ENCODE measurements around the gene ADAP2. TPM values are rescaled to one million over a fixed set of nuclear protein-coding genes. Genes with fewer than 3 reads are reported as not detected.
A peak's percentile ranks its signal among the peaks of the same experiment; 100 is the strongest.
"Not testable (repeated sequence)": the region's sequence is repeated elsewhere in the genome, so short reads cannot be mapped to it uniquely, and the experiment has no call there.

Gene ADAP2
- total RNA-seq, 2 experiments from 2014 or later = 1.0 to 1.3 TPM

DNA sequence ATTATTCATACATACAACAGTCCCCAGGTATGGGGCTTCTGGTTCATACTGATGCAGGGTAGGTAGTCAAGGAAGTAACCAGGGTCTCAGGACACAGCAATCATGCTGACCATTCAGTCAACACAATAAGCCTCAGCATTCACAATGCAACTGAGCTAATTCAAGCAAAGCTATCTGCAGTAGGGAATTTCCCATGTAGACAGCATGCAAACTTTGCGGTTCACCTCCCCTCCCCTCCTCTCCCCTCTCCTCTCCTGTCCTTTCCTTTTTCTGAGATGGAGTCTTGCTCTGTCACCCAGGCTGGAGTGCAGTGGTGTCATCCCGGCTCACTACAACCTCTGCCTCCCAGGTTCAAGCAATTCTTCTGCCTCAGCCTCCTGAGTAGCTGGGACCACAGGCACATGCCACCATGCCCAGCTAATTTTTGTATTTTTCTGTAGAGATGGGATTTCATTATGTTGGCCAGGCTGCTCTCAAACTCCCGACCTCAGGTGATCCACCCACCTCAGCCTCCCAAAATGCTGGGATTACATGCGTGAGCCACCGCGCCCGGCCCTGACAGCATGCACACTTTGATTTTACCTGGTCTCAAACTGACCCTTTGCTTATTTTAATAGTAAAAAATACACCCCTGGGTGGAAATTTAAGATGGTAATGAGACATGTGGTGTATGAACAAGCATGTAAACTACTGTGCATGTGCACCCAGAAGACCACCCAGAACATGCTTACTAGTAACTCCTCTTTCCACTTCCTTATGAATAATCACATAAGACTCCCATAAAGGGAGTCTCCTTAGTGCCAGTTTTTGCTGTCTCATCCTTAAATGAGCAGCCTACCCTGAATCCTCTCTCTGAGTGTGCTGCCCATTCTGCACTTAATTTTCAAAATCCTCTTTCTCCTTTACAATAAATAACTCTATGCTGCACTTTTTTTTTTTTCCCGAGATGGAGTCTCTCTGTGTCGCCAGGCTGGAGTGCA is 39.8 kb downstream of the ADAP2 start:
- H3K27ac Mint-ChIP-seq = no peak overlapping the region
- H3K4me1 Mint-ChIP-seq (ENCODE audit: low read depth) = peaks cover 9% of the 10 kb centered on the region
- ChIA-PET CTCF (interaction anchor here (0.6 kb wide), 1 partner anchor 564 kb away, joined by 3 read pairs; no protein-coding TSS in a partner anchor), POLR2A (no interaction called here)
- DNase-seq = peak; percentile 55
- no peaks in the 10 kb centered on the region for H3K27me3 Mint-ChIP-seq
- H3K9me3 Mint-ChIP-seq = no peaks in the 10 kb centered on the region
- no peak overlapping the region for H3K4me3 Mint-ChIP-seq
- no peaks in the 10 kb centered on the region for H3K36me3 Mint-ChIP-seq
- intact Hi-C loops (cut with micrococcal nuclease) = no loop called here

DNA sequence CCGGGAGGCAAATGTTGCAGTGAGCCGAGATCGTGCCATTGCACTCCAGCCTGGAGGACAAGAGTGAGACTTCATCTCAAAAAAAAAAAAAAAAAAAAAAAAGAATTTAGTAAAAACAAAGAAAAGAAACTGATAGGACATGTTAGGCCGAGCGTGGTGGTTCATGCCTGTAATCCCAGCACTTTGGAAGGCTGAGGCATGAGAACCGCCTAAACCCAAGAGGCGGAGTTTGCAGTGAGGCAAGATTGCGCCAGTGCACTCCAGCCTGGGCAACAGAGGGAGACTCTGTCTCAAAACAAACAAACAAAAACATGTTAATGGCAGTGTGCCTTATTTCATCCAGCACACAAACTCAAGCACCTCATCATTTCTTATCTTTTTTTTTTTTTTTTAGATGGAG is 42.6 kb downstream of the ADAP2 start:
- intact Hi-C loops (cut with micrococcal nuclease); H3K27me3 Mint-ChIP-seq; H3K36me3 Mint-ChIP-seq; DNase-seq; H3K9me3 Mint-ChIP-seq; H3K4me3 Mint-ChIP-seq; H3K27ac Mint-ChIP-seq; CTCF ChIA-PET; POLR2A ChIA-PET: not testable (repeated sequence)
- peaks cover 19% of the 10 kb centered on the region for H3K4me1 Mint-ChIP-seq (ENCODE audit: low read depth)

DNA sequence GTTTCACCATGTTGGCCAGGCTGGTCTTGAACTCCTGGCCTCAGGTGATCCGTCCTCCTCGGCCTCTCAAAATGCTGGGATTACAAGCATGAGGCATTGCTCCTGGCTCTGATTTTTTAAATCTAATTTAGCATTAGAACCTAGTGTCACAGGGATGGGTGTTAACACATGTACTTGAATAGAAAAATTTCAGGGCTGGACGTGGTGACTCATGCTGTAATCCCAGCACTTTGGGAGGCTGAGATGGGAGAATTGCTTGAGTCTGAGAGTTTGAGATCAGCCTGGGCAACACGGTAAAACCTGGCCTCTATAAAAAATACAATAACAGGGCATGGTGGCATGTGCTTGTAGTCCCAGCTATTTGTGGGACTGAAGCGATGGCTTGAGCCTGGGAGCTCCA is 43.1 kb downstream of the ADAP2 start:
- CTCF ChIA-PET = no interaction called here
- peaks cover 19% of the 10 kb centered on the region for H3K4me1 Mint-ChIP-seq (ENCODE audit: low read depth)

DNA sequence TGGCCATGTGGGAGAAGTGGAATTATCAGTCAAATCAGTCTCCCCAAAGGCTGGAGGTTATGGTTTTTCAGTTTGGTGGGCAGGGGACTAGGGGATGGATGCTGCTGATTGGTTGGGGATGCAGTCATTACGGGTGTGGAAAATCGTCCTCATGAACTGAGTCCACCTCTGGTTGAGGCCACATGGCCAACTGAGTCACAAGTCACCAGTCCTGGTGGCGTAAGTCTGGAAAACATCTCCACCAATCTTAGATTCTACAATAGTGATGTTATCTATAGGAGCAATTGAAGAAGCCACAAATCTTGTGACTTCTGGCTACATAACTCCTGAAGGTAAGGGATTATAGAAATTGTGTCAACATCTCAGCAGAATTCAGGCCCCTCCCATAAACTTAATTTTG is 43.9 kb downstream of the ADAP2 start:
- no peak overlapping the region for H3K27ac Mint-ChIP-seq
- no peak for DNase-seq
- intact Hi-C loops (cut with micrococcal nuclease) = loop anchor here (5.0 kb wide), 1 partner anchor 58 kb away; the partner anchor contains the start of gene TEFM
- no peaks in the 10 kb centered on the region for H3K36me3 Mint-ChIP-seq
- no peak overlapping the region for H3K4me3 Mint-ChIP-seq
- H3K4me1 Mint-ChIP-seq (ENCODE audit: low read depth) = peaks cover 24% of the 10 kb centered on the region
- H3K27me3 Mint-ChIP-seq = no peaks in the 10 kb centered on the region
- ChIA-PET POLR2A (no interaction called here), CTCF (no interaction called here)
- H3K9me3 Mint-ChIP-seq = no peaks in the 10 kb centered on the region

More for the DNA sequence above, 43.1 kb downstream of the ADAP2 start:
- H3K27ac Mint-ChIP-seq = no peak overlapping the region
- no peaks in the 10 kb centered on the region for H3K36me3 Mint-ChIP-seq
- no peak overlapping the region for H3K4me3 Mint-ChIP-seq
- intact Hi-C loops (cut with micrococcal nuclease) = loop anchor here (5.0 kb wide), 1 partner anchor 58 kb away; the partner anchor contains the start of gene TEFM
- POLR2A ChIA-PET = no interaction called here
- H3K9me3 Mint-ChIP-seq = no peaks in the 10 kb centered on the region
- no peaks in the 10 kb centered on the region for H3K27me3 Mint-ChIP-seq
- DNase-seq = no peak

DNA sequence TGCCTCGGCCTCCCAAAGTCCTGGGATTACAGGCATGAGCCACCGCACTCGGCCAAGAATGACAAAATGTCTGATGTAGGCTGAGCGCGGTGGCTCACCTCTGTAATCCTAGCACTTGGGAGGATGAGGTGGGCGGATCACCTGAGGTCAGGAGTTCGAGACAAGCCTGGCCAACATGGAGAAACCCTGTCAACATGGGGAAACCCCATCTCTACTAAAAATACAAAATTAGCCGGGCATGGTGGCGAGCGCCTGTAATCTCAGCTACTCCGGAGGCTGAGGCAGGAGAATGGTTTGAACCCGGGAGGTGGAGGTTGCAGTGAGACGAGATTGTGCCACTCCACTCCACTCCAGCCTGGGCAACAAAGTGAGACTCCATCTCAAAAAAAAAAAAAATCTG is 46.2 kb downstream of the ADAP2 start:
- H3K4me3 Mint-ChIP-seq, H3K27ac Mint-ChIP-seq, H3K27me3 Mint-ChIP-seq, DNase-seq, H3K36me3 Mint-ChIP-seq, H3K9me3 Mint-ChIP-seq: not testable (repeated sequence)
- CTCF ChIA-PET = interaction anchor here (1.0 kb wide), 1 partner anchor 135 kb away, joined by 4 read pairs; no protein-coding TSS in a partner anchor
- POLR2A ChIA-PET = interaction anchor here (0.6 to 0.7 kb wide), 2 partner anchors 58 to 733 kb away, joined by 3 to 4 read pairs; no protein-coding TSS in a partner anchor
- H3K4me1 Mint-ChIP-seq (ENCODE audit: low read depth) = peaks cover 23% of the 10 kb centered on the region
- intact Hi-C loops (cut with micrococcal nuclease) = loop anchor here (5.0 kb wide), 1 partner anchor 61 kb away; the partner anchor contains the start of gene TEFM

DNA sequence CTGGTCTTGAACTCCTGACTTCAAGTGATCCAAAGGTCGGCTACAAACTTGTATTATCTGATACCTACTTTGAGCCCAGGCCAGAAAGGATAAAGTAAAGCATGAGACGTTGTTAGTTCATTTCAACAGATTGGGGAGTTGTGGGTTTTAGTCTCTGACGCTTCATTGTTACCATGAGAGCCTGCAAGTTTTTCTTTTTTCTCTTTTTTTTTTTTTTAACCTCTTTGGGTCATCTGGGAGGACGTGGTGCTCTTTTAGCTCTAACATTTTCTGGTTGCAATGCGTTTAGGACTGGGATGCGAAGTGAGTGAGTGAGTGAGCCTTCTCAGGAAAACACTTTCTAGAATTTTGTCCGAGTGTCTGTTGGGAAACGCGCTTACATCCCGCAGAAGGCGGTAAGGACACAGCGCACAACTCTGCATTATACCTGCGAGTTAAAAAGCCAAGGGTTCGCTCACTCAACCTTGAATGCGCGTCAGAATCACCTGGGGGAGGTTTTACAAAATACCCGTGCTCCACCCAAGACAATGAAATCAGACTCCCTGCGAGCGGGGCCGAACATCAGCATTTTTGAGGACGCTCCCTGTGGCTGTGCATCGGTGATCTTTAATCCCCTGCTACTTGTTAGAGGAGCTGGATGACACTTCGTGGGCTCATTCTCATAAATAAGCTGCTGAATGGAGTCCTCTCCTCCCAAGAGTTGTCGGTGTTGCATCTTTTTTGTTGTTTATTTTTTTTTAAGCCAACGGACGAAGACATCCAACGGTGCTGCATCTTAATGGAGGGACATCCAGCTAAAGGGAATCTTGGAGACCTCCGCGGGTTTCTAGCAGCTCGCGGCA is 48.5 kb downstream of the ADAP2 start:
- peak; percentile 30 for DNase-seq
- H3K27ac Mint-ChIP-seq = peak overlapping the region; percentile 77
- intact Hi-C loops (cut with micrococcal nuclease) = loop anchor here (5.0 kb wide), 3 partner anchors 37 to 342 kb away; partner anchors contain the start of genes EVI2B and TEFM
- H3K9me3 Mint-ChIP-seq = peaks cover 3% of the 10 kb centered on the region
- H3K36me3 Mint-ChIP-seq = peaks cover 10% of the 10 kb centered on the region
- ChIA-PET POLR2A (interaction anchor here (0.5 to 1.4 kb wide), 6 partner anchors 14 to 925 kb away, joined by 3 to 5 read pairs (median 4); partner anchors contain the start of gene CRLF3), CTCF (interaction anchor here (0.9 to 1.6 kb wide), 4 partner anchors 39 to 246 kb away, joined by 3 to 6 read pairs (median 3); no protein-coding TSS in a partner anchor)
- no peaks in the 10 kb centered on the region for H3K27me3 Mint-ChIP-seq
- peaks cover 23% of the 10 kb centered on the region for H3K4me1 Mint-ChIP-seq (ENCODE audit: low read depth)
- H3K4me3 Mint-ChIP-seq = peak overlapping the region; percentile 96

DNA sequence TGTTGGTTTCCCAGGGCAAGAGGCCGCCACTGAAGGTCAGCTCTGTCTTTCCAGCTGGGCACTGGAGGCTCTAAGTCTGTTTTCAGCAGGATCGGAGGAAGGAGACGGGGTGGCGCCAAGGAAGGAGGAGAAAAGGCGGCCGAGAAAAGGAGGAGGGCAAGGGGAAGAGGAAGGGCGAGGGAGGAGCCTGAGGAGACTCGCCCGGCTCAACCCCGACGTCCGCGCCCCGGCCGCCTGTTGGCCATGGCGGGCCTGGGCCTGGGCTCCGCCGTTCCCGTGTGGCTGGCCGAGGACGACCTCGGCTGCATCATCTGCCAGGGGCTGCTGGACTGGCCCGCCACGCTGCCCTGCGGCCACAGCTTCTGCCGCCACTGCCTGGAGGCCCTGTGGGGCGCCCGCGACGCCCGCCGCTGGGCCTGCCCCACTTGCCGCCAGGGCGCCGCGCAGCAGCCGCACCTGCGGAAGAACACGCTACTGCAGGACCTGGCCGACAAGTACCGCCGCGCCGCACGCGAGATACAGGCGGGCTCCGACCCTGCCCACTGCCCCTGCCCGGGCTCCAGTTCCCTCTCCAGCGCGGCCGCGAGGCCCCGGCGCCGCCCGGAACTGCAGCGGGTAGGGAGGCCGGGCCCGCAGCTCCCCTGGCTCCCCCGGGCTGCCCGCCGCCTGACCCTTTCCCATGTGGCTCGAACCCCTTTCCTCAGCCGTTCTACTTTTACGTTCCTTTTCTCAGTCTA is 49.3 kb downstream of the ADAP2 start, which contains the start of gene RNF135:
Gene RNF135, plus strand, starts transcription at position 209 of the 737 bp plus-strand sequence. Its CDS starts 35 bp downstream, at position 244.
- Mint-ChIP-seq H3K36me3 (peaks cover 14% of the 10 kb centered on the region), H3K4me1 (ENCODE audit: low read depth) (peaks cover 23% of the 10 kb centered on the region), H3K4me3 (peak within 1 kb of the TSS; percentile 96), H3K9me3 (peaks cover 3% of the 10 kb centered on the region), H3K27ac (peak within 1 kb of the TSS; percentile 79), H3K27me3 (no peaks in the 10 kb centered on the region)
- ChIA-PET CTCF (interaction anchor here (0.9 to 1.6 kb wide), 3 partner anchors 38 to 245 kb away, joined by 3 to 6 read pairs (median 3); no protein-coding TSS in a partner anchor), POLR2A (interaction anchor here (0.8 to 1.4 kb wide), 5 partner anchors 15 to 578 kb away, joined by 3 to 5 read pairs (median 4); partner anchors contain the start of gene CRLF3)
- peak; percentile 70 for DNase-seq
- intact Hi-C loops (cut with micrococcal nuclease) = loop anchor here (5.0 kb wide), 2 partner anchors 36 to 341 kb away; partner anchors contain the start of gene EVI2B

DNA sequence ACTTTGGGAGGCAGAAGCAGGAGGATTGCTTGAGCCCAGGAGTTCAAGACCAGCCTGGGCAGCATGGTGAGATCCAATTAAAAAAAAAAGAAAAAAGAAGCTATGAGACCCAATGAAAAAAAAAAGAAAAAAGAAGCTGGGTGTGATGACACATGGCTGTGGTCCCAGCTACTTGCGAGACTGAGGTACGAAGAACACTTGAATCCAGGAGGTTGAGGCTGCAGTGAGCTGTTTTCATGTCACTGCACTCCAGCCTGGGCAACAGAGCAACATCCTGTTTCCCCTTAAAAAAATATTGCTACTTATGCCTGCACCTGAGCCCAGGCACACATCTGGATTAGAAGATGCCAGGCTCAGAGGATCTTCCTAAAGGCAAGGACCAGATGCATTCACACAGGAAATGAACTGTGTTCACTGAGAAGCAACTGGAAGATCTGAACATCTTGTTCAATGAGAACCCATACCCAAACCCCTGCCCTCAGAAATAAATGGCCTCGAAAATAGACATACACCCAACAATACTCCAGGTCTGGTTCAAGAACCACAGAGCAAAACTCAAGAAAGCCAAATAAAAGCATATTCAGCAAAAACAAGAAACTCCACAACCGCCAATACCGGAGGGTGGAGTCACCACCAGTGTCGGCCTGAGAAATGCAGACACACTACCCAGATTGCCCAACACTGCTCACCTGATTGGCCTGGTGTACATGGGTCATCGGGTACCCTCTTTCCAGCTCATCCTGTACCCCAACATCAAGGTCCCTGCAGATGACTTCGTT is 53.5 kb downstream of the ADAP2 start:
- H3K27ac Mint-ChIP-seq = no peak overlapping the region
- H3K36me3 Mint-ChIP-seq = peaks cover 17% of the 10 kb centered on the region
- peaks cover 11% of the 10 kb centered on the region for H3K4me1 Mint-ChIP-seq (ENCODE audit: low read depth)
- peaks cover 3% of the 10 kb centered on the region for H3K9me3 Mint-ChIP-seq
- no peak for DNase-seq
- intact Hi-C loops (cut with micrococcal nuclease) = no loop called here
- POLR2A ChIA-PET = no interaction called here
- CTCF ChIA-PET = no interaction called here
- H3K27me3 Mint-ChIP-seq = no peaks in the 10 kb centered on the region
- no peak overlapping the region for H3K4me3 Mint-ChIP-seq

DNA sequence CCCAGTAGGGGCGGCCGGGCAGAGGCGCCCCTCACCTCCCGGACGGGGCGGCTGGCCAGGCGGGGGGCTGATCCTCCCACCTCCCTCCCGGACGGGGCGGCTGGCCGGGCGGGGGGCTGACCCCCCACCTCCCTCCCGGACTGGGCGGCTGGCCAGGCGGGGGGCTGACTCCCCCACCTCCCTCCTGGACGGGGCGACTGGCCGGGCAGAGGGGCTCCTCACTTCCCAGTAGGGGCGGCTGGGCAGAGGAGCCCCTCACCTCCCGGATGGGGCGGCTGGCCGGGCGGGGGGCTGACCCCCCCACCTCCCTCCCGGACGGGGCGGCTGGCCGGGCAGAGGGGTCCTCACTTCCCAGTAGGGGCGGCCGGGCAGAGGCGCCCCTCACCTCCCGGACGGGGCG is 58.2 kb downstream of the ADAP2 start:
- H3K27me3 Mint-ChIP-seq; H3K27ac Mint-ChIP-seq; H3K36me3 Mint-ChIP-seq; DNase-seq; POLR2A ChIA-PET; CTCF ChIA-PET; intact Hi-C loops (cut with micrococcal nuclease); H3K4me3 Mint-ChIP-seq; H3K9me3 Mint-ChIP-seq: not testable (repeated sequence)
- H3K4me1 Mint-ChIP-seq (ENCODE audit: low read depth) = peaks cover 14% of the 10 kb centered on the region

DNA sequence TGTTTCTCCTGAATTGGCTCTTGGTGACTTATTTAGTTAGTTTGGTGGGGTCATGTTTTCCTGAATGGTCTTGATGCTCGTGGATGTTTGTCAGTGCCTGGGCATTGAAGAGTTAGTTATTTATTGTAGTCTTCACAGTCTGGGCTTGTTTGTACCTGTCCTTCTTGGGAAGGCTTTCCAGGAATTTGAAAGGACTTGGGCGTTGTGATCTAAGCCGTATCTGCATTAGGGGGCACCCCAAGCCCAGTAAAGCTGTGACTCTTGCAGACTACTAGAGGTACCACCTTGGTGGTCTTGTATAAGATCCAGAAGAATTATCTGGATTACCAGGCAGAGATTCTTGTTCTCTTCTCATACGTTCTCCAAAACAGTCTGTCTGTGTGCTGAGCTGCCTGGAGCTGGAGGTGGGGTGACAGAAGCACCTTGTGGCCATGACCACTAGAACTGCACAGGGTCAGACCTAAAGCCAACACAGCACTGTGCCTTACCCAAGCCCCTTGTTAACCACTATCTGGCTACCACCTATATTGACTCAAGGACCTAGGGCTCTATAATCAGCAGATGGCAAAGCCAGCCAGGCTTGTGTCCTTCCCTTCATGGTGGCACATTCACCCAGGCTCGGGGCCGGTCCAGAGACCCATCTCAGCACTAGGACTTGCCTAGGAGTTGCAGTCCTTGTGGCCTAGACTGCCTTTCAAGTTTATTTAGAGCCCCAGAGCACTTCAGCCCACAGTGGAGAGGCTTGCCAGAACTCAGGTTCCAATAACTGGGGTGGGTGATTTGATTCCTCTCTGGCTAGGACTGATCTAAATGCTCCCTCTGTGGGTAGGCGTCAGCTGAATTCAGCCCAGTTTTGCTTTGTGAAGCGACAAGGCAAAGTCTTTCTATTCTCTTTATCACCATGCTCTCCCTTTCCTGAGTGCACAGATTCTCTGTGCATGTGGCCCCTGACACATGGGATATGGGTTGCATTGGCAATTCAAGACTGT is 60.1 kb downstream of the ADAP2 start:
- H3K9me3 Mint-ChIP-seq = no peaks in the 10 kb centered on the region
- intact Hi-C loops (cut with micrococcal nuclease) = no loop called here
- POLR2A ChIA-PET = no interaction called here
- no peak overlapping the region for H3K27ac Mint-ChIP-seq
- DNase-seq = peak; percentile 16
- H3K27me3 Mint-ChIP-seq = no peaks in the 10 kb centered on the region
- H3K4me3 Mint-ChIP-seq = no peak overlapping the region
- CTCF ChIA-PET = no interaction called here
- peaks cover 14% of the 10 kb centered on the region for H3K4me1 Mint-ChIP-seq (ENCODE audit: low read depth)
- peaks cover 6% of the 10 kb centered on the region for H3K36me3 Mint-ChIP-seq

All from activated CD4-positive, alpha-beta memory T cell treated with anti-CD3 and anti-CD28 coated beads for 36 hours (primary cell).